ENCODE measurements around the gene HIPK2. TPM values are rescaled to one million over a fixed set of nuclear protein-coding genes. Genes with fewer than 3 reads are reported as not detected.

Gene HIPK2
- total RNA-seq, 1 donor from 2014 or later: 23.0 TPM

GRCh38 chr7:139701908-139702307, 75.9 kb downstream of the HIPK2 start:
- ChIA-PET CTCF (no interaction called here), POLR2A (no interaction called here)
- no peak overlapping the region for H3K27ac Mint-ChIP-seq
- H3K4me1 Mint-ChIP-seq: peaks cover 58% of the 10 kb centered on the region
- H3K9me3 Mint-ChIP-seq: no peaks in the 10 kb centered on the region
- H3K4me3 Mint-ChIP-seq: no peak overlapping the region
- no peak for TF ChIP-seq CTCF (IDR thresholded peaks at IDR 0.05)
- no peak for DNase-seq
- ATAC-seq (ENCODE audit: low read depth): no peak
- intact Hi-C loops (cut with micrococcal nuclease): no loop called here
- H3K36me3 Mint-ChIP-seq (ENCODE audit: low read depth): peaks cover 15% of the 10 kb centered on the region
- H3K27me3 Mint-ChIP-seq: no peaks in the 10 kb centered on the region

- CTCF ChIA-PET: no interaction called here
- ATAC-seq (ENCODE audit: low read depth): no peak
- intact Hi-C loops (cut with micrococcal nuclease): no loop called here
- Mint-ChIP-seq H3K27me3 (no peaks in the 10 kb centered on the region), H3K9me3 (no peaks in the 10 kb centered on the region), H3K36me3 (ENCODE audit: low read depth) (peaks cover 12% of the 10 kb centered on the region), H3K4me1 (peaks cover 67% of the 10 kb centered on the region), H3K27ac (peak overlapping the region; percentile 68), H3K4me3 (no peak overlapping the region)
- no peak for TF ChIP-seq CTCF (IDR thresholded peaks at IDR 0.05)
- POLR2A ChIA-PET: interaction anchor here (0.8 kb wide), 1 partner anchor 7 kb away, joined by 3 read pairs; no protein-coding TSS in a partner anchor
- no peak for DNase-seq
Measured at GRCh38 chr7:139700505-139701235, 77.1 kb downstream of the HIPK2 start.

- H3K27ac Mint-ChIP-seq: peak overlapping the region; percentile 24
- CTCF ChIA-PET: no interaction called here
- intact Hi-C loops (cut with micrococcal nuclease): loop anchor here (5.0 kb wide), 1 partner anchor 53 kb away; no protein-coding TSS in a partner anchor
- peaks cover 12% of the 10 kb centered on the region for H3K36me3 Mint-ChIP-seq (ENCODE audit: low read depth)
- no peaks in the 10 kb centered on the region for H3K9me3 Mint-ChIP-seq
- no peak overlapping the region for H3K4me3 Mint-ChIP-seq
- POLR2A ChIA-PET: interaction anchor here (0.8 kb wide), 1 partner anchor 8 kb away, joined by 3 read pairs; no protein-coding TSS in a partner anchor
- no peak for TF ChIP-seq CTCF (IDR thresholded peaks at IDR 0.05)
- ATAC-seq (ENCODE audit: low read depth) (no peak), DNase-seq (no peak)
- no peaks in the 10 kb centered on the region for H3K27me3 Mint-ChIP-seq
- H3K4me1 Mint-ChIP-seq: peaks cover 71% of the 10 kb centered on the region
Measured at GRCh38 chr7:139699640-139700504, 77.9 kb downstream of the HIPK2 start.

DNA sequence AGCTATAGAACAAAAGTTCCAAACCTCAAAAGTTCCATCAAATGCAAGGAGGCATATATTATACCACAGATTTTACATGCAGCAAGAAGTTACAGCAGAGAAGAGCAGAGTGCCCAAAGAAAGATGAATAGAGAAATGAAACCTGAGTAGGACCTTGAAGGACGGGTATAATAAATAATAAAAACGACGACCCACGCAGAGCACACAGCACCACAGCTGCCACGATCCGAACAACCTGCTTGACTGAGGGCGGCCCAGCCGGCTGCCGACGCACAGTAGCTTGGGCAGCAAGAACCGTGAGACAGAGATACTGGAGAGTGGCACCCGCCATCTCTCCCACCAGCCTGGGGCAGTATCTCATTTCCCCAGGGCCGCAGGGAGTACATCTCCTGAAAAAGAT, 79.0 kb downstream of the HIPK2 start:
- no peaks in the 10 kb centered on the region for H3K9me3 Mint-ChIP-seq
- ChIA-PET POLR2A (no interaction called here), CTCF (no interaction called here)
- H3K27ac Mint-ChIP-seq: peak overlapping the region; percentile 19
- intact Hi-C loops (cut with micrococcal nuclease): loop anchor here (5.0 kb wide), 1 partner anchor 52 kb away; no protein-coding TSS in a partner anchor
- H3K27me3 Mint-ChIP-seq: no peaks in the 10 kb centered on the region
- TF ChIP-seq CTCF (IDR thresholded peaks at IDR 0.05): no peak
- H3K4me1 Mint-ChIP-seq: peaks cover 70% of the 10 kb centered on the region
- ATAC-seq (ENCODE audit: low read depth) (peak; percentile 19), DNase-seq (no peak)
- no peak overlapping the region for H3K4me3 Mint-ChIP-seq
- peaks cover 14% of the 10 kb centered on the region for H3K36me3 Mint-ChIP-seq (ENCODE audit: low read depth)

GRCh38 chr7:139698278-139698677, 79.5 kb downstream of the HIPK2 start:
- H3K4me1 Mint-ChIP-seq: peaks cover 66% of the 10 kb centered on the region
- ATAC-seq (ENCODE audit: low read depth) (no peak), DNase-seq (no peak)
- no peaks in the 10 kb centered on the region for H3K9me3 Mint-ChIP-seq
- no peak overlapping the region for H3K27ac Mint-ChIP-seq
- no peaks in the 10 kb centered on the region for H3K27me3 Mint-ChIP-seq
- ChIA-PET CTCF (no interaction called here), POLR2A (no interaction called here)
- no peak overlapping the region for H3K4me3 Mint-ChIP-seq
- intact Hi-C loops (cut with micrococcal nuclease): loop anchor here (5.0 kb wide), 1 partner anchor 51 kb away; no protein-coding TSS in a partner anchor
- peaks cover 14% of the 10 kb centered on the region for H3K36me3 Mint-ChIP-seq (ENCODE audit: low read depth)
- no peak for TF ChIP-seq CTCF (IDR thresholded peaks at IDR 0.05)

All from activated B cell treated with CpG ODN at 0.5 μM for 24 hours (primary cell).